GM18507 (cell line): ENCODE results near the gene ANXA8L1.
"Not testable (repeated sequence)": the region's sequence is repeated elsewhere in the genome, so short reads cannot be mapped to it uniquely, and the experiment has no call there.

Experiments
- DNase-seq: peaks from one replicate; pipeline ENCODE4 v3.0.0; 2011; ENCODE audit warnings: low read depth; ENCODE audit not compliant: insufficient read length; ENCODE audit errors: extremely low spot score
- FAIRE-seq: peaks from 2 replicates; lab custom pipeline; 2011; peaks lifted over from hg19 to GRCh38; lab: Jason Lieb, UNC

ANXA8L1 gene, protein sequence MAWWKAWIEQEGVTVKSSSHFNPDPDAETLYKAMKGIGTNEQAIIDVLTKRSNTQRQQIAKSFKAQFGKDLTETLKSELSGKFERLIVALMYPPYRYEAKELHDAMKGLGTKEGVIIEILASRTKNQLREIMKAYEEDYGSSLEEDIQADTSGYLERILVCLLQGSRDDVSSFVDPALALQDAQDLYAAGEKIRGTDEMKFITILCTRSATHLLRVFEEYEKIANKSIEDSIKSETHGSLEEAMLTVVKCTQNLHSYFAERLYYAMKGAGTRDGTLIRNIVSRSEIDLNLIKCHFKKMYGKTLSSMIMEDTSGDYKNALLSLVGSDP

DNA sequence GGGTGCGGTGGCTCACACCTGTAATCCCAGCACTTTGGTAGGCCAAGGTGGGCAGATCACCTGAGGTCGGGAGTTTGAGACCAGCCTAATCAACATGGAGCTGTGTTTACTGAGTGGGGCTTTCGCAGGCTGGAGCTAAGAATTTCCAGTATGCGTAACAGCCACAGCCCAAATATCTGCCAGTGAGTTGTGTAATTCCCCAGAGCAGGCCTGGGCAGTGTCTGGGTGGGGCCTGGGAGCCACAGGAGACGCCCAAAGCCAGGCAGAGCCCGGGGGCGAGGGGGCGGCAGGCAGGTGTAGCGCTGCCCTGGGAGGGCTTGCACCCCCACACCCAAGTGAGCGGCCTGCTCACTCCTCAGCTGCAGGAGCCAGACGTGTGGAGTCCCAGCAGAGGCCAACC is at the start of gene ANXA8L1:
Gene ANXA8L1 (plus strand): TSS at position 371 of the 400 bp plus-strand sequence. CDS start 76 bp downstream, outside the sequence.
- not testable (repeated sequence) for FAIRE-seq, DNase-seq

DNA sequence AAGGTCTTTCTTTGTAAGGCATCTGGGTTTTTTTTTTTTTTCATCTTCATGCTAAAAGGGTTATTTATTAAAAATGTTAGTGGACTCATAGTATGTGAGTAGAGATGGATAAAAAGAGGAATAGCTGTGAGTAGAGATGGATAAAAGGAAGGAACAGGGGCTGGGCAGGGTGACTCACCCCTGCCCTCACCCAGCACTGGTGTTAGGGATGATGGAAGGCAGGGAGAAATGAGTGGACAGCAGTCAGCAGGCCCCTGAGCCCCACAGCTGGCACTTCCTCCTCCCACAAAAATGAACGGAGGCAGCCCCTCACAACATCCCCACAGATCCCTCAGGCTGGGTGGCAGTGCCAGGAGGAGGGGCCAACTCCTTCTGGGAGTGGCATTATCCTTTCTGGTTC is 49.5 kb upstream of the ANXA8L1 start:
- FAIRE-seq = no peak
- no peak for DNase-seq

DNA sequence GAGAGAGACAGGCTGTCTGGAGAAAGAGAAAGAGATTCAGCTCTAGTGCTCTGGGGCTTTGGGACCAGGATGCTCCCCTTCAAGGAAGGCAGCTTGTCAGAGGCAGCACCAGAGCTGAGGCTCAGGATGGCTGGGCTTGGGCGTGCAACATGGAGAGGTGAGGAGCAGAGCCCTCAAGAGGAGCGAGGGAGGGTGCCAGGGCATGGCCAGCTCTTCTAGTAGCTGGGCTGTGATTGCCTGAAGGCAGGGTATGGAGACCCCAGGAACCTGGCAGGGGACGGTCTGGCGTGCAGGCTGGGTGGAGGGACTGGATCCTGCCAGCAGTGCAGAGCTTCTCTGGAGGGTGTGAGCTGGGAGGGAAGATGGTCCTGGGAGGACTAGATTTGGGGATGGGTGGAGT is 48.6 kb upstream of the ANXA8L1 start:
- no peak for DNase-seq
- no peak for FAIRE-seq

DNA sequence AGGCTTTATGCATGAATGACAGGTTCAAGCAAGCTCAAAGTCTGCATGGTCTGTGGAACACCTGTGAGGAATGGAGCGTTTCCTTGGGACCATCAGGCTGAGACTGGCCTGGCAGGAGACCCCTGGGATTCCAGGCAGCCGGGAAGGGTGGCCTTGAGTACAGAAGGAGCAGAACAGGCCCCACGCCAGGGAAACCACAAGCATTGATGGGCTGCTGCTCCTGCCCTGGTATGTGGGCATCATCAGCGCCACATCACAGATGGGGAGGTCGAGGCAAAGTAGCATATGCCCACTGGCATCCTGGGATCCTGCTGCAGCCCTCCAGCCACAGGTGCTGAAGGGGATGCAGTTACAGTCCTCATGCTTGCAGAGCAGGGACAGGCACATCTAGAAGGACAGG is 47.9 kb upstream of the ANXA8L1 start:
- FAIRE-seq (no peak), DNase-seq (no peak)

DNA sequence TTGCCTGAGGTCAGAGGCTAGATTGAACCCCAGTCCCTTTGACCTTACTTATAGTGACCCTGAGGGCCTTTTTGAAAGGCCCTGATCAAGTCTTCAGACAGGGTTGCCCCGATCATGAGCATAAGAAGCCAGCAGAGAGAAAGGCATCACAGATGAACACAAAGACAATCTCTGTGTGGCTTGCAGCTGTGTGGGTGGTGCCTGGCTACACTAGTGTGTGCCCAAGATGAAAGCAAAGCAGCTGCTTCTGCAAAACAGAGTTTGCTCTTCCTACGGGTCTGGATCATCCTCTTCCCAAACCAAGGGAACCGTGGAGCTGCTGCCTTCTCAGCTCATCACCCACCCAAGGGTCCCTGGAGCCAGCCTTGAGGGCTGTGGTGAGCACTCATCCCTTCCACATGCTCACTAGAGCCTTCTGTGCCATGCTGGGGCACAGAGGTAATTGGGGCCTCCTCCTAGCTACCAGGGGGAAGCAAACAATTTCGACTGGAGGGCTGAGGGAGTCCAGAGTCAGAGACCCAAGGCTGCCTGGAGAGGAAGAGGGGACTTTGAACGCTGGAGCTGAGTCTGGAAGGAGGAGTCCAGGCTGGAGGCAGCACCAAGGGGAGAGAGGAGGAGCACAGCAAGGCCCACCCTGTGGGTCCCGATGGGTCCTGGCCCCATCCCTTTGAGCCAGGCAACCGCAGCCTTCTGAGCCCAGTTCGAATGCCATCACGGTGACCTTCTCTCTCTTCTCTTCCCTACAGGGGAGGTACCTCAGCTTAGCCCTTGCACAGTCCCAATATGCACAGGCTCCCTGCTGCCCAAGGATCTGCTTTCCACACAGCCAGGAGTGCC is 46.5 kb upstream of the ANXA8L1 start:
- DNase-seq (no peak), FAIRE-seq (no peak)

DNA sequence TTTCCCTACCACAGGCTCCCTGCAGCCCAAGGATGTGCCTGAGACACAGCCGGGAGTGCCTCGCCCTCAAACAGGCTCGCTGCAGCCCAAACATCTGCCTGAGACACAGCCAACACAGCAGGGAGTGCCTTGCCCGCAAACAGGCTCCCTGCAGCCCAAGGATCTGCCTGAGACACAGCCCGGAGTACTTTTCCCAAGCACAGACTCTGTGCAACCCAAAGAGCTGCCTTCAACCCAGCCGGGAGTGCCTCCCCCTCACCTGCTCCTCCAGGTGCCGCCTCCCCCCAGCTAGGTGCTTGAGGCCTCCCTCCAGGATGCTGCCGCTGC is 45.9 kb upstream of the ANXA8L1 start:
- FAIRE-seq (no peak), DNase-seq (no peak)

DNA sequence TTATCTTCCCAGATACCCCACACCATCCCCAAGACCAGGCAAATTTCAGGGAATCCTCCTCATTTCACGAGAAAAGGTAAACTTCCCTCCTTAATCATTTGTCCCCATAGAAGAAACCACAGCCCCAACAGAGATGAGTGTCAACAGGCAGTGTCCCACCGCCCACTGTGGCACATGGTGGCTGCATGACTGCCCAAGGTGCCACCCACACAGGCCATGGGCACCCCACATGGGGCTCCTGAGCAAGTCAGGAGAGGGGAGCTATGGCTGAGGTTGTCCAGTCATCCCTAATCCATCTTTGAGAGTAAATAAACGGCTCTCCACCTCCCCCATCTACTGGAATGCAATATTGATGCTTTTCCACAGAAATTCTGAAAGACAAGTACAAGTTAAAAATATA is 44.7 kb upstream of the ANXA8L1 start:
- DNase-seq (no peak), FAIRE-seq (no peak)

DNA sequence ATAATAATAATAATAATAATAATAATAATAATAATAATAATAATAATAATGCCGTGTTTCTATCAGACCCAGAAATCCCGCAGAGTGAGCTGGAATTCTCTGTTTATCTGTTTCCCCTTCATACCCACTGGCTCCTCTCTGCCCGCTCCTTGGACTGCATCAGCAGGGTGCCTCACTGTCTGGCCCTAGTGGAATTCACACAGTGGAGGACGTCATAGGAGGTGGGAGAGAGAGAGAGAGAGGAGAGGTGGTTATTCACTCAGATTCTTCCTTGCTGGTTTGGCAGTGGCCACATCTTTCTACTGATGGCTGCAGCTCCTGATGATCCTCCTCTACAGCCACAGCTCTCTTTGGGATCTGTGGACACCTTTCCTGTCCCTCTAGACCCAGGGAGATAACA is 10.1 kb upstream of the ANXA8L1 start:
- FAIRE-seq, DNase-seq: not testable (repeated sequence)

DNA sequence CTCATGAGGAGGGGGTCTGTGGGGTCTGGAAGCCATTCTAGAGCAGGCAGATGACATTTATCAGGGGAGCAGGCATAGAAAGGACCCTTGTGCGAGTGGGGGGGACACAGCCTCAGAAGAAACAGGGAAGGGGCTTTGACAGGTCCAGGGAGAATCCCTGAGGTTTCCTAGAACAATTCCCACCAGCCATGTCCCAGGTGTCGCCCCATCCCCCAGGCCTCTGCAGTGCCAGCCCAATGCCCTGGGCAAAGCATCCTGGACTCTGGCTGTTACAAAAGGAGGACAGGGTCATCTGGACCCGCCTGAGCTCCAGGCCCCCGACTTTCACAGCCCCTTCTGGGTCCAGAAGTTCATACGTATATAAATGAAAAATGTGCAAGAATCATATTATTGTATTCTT is 8.4 kb upstream of the ANXA8L1 start:
- not testable (repeated sequence) for FAIRE-seq, DNase-seq

DNA sequence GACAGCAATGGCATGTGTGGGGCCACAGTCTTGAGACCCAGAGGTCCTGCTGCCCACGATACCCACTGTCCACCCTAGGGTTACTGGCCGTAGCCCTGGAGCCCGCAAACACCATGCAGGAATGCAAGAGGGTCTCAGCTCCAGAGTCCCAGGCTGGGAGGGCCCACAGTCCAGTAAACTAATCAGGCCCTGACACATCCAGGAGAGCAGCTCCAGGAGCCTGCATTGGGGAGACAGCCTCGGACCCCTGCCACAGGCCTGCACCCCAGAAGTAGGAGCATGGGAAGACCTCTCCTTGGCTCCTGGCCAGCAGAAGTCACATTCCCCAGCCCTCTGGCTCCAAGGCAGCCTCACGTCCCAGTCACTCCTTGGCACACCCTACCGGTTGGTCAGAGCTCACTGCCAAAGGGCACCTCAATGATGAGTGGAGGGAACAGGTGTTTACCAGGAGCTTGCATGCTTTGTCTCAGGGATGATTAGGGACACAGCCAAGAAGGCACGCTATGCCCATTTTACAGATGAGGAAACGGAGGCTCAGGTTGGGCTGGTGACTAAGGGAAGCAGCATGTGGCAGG is 7.8 kb upstream of the ANXA8L1 start:
- not testable (repeated sequence) for DNase-seq, FAIRE-seq

DNA sequence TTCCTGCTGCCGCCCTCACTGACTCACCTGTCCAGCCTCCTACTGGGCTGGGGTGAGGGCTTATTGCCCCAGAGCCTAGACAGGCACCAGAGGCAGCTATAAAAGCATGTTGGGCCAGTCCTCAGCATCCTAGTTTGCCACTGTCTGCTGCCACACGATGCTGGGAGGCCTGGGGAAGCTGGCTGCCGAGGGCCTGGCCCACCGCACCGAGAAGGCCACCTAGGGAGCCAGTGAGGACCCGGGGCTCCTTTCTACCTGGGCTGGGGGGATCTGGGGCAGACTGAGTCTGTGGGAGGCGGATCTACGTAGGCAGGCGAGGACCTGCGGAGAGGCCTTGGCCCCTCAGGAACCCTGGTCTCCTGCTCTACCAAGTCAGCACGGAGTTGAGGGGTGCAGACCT is 6.6 kb upstream of the ANXA8L1 start:
- not testable (repeated sequence) for DNase-seq

DNA sequence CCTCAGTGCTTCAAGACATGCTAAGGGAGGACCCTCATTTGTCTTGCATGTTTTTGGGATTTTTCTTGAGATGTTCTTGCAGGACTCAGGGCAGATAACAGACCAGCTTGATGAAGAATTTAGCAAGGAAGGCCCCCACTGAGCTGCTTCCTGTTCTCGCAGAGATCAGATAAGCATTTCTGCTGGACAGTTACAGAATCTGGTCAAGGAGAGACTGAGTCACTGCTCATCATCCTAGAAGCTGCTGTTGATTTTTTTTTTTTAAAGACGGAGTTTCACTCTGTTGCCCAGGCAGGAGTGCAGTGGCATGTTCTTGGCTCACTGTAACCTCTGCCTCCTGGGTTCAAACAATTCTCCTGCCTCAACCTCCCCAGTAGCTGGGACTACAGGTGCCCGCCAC is 1.2 kb upstream of the ANXA8L1 start:
- DNase-seq, FAIRE-seq: not testable (repeated sequence)

More for the DNA sequence above, 6.6 kb upstream of the ANXA8L1 start:
- not testable (repeated sequence) for FAIRE-seq

DNA sequence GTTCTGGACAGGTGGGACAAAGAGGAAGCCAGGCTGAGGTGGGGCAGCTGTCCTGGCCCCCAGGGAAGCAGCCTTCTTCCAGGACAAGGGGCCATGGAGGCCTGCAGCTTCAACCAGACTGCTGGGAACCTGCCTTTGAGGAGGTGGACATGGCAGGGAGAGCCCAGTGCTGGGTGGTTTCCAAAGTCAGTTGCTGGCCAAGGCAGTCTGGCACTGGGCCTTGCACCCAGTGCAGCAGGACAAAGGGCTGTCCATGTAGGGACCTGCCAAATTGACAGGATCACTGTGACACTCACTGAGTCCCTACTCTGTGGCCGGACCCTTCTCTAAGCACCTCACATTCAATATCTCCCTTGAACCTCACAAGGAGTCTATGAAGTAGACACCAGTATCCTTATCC is 1.4 kb downstream of the ANXA8L1 start:
- not testable (repeated sequence) for FAIRE-seq, DNase-seq

DNA sequence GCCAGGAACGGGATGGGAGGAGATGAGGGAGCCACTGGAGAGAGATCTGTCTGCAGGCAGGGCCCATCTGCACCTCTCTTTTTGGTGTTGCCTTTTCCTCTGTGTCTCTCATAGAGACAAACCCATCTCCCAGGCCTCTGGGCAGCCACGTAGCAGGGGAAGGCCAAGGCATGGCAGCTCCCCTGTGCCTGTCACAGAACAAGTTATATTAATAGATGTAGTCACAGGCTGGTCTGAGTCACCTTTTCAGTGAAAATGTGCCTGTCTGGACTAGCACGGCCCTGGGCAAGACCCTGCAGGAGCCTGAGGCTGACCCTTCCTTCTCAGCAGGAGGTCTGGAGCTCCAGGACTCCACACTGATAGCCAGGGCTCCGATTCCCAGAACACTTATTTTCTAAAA is 2.1 kb downstream of the ANXA8L1 start:
- not testable (repeated sequence) for DNase-seq, FAIRE-seq

DNA sequence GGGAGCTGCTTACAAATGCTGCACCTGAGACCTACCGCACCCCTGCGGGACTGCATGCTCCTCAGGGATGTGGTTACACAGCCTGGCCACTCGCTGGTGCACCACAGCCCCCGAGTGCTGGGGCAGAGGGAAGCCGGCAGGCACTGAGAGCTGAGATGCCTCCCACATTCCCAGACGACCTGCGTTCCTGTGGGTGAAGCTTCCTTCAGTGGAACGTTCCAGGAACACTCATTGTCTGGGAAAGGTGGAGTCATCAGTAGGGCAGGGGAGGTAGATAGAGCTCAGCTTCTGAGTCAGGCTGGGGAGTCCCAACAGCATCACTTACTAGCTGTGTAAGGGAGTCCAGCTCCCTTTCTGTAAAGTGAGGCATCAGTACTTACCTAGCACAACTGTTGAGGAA is 2.5 kb downstream of the ANXA8L1 start:
- DNase-seq, FAIRE-seq: not testable (repeated sequence)

DNA sequence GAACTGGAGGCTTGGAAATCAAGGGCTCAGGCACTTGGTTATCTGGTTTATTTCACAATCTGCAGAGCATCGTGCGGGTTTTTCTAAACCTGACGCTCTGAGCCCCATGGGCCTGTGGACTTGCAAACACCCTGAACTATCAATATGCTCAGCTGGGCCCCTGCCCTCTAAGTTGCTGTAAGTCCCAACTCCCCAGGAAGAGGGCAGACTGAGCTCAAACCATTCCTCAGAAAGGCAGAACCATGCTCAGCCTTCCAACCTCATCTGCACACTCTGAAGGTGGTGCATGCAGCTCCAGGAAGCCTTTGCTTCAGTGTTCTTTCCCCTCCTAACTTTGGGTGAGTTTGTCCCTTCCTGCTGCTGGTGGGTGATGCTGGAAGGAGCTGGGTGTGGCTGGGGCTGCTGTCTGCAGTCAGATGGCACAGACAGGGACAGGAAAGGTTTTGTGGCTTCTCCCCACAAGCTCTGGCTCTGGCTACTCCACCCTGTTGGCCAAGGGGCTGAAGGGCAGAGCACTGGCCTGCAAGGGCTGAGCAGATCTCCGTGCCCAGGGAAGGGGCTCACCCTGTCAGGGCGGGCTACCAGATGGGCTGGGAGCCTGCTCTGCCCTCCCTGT is 3.8 kb downstream of the ANXA8L1 start:
- DNase-seq, FAIRE-seq: not testable (repeated sequence)

DNA sequence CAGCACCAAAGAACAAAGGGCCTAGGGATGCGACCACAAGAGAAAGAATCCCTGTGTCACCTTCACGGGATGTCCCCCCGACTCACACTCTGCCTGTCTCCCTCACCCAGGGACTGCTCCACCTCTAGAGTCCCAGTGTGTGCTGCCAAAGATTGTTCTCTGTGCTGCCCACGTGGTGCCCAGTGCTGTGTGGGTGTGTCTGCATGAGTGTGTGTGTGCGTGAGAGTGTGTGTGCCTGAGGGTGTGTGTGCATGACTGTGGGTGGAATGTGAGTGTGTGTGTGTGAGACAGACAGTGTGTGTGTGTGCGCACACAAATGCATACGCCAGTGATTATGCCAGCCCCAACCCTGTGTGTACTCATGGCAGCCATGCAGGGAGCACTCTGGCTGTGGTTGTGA is 10.3 kb downstream of the ANXA8L1 start:
- FAIRE-seq, DNase-seq: not testable (repeated sequence)

DNA sequence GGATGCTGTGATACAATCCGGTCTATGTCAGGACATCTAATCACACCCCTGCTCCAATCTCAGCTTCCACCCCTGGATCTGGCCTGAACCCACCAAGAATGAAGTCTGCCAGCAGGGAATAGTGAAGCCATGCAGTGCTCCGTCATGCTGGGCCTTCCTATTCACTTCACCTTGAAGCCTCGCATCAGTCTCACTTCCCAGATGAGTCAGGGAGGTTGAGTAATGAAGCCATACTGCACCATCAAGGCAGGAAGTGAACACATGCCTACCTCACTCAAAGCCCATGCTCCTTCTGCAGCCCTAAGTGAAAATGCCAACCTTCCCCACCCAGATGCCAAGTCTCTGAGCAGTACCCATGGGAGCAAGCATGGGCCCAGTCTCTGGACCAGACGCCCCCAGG is 11.1 kb downstream of the ANXA8L1 start:
- not testable (repeated sequence) for FAIRE-seq, DNase-seq

DNA sequence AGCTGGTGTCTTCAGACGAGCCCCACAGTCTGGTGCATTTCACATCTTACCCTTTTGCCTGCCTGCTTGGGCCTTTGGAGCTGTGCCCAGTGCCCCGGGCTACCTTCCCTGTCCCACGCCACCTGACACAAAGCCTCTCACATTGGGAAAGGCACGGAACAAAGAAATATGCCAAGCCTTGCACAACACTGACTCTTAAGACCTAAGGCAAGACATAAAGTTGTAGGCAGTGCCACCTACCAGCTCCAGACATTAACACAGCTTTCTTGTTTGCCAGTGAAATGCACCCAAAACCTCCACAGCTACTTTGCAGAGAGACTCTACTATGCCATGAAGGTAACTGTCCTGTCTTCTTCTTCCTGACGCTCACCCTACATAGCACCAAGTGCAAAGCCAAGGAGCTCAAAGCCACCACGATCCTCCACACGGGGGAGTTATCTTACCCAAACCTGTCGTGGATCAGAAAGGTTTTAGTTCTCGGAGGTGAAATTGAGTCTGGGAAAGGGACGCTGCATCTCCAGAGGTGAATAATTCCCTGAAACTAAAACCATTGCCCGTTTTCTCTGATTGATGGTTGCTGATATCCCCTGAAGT is 11.8 kb downstream of the ANXA8L1 start:
- not testable (repeated sequence) for FAIRE-seq, DNase-seq
